ENCODE data around the gene IFT20.

GRCh38 chr17:28366605-28367004 is 31.3 kb upstream of the IFT20 start:
- no peak for TF ChIP-seq CTCF (IDR thresholded peaks at IDR 0.05)
- TF ChIP-seq POLR2A (IDR thresholded peaks at IDR 0.05), result no peak

Measured in lower leg skin (tissue), 3 donors.